Mammary epithelial cell (primary cell): ENCODE results near the gene AKAP8L.

ENCODE experiments used
- CTCF ChIP-seq, 2 donors: IDR thresholded peaks in 1 of 2; conservative IDR thresholded peaks in 1 of 2; 2 replicates each; pipeline ENCODE4 v1.5.1; 2011 to 2012; ENCODE audit warnings: inconsistent platforms in 2 of 2, low read length in 2 of 2, mild to moderate bottlenecking in 2 of 2, control low read depth in 1 of 2, low read depth in 1 of 2; ENCODE audit not compliant: insufficient read depth in 1 of 2; ENCODE audit errors: extremely low read depth in 1 of 2
- EZH2 ChIP-seq: IDR thresholded peaks from 2 replicates; pipeline ENCODE4 v1.6.1; 2012; ENCODE audit warnings: low read length, inconsistent platforms, borderline replicate concordance

GRCh38 chr19:15452111-15453047 is 33.6 kb upstream of the AKAP8L start:
- TF ChIP-seq CTCF (conservative IDR thresholded peaks at IDR 0.05 in 1 of 2, IDR thresholded peaks at IDR 0.05 in 1 of 2; ENCODE audit: extremely low read depth in 1 of 2, insufficient read depth in 1 of 2, low read depth in 1 of 2, low read length in 2 of 2) (no peak), EZH2 (no peak)
